PC-9 (cell line): ENCODE data around the gene MAFF. TPM values are rescaled to one million over a fixed set of nuclear protein-coding genes. Genes with fewer than 3 reads are reported as not detected.
"Not testable (repeated sequence)": the region's sequence is repeated elsewhere in the genome, so short reads cannot be mapped to it uniquely, and the experiment has no call there.

Experiments
- BruUV-seq: library from RNA; stranded (reverse); fragments of 400-500 nt; replicated peaks from 2 replicates; lab custom pipeline; 2021; lab: Mats Ljungman, UMichigan
- CTCF ChIA-PET: fragments of 300-600 bp; sonication (Branson Sonifier 250); formaldehyde crosslinking; loops from one replicate; lab custom pipeline; 2022; ENCODE audit warnings: antibody characterized with exemption; lab: Charles Lee
- POLR2A ChIA-PET: fragments of 300-600 bp; sonication (Branson Sonifier 250); formaldehyde crosslinking; loops from one replicate; lab custom pipeline; 2022; ENCODE audit warnings: antibody characterized with exemption; ENCODE audit not compliant: unreplicated experiment; lab: Charles Lee
- DNase-seq, 2 experiments: peaks; one replicate each; pipeline versions ENCODE4 v3.0.0 to v3.0.0-alpha.2; 2015 to 2022; ENCODE audit warnings: mixed read lengths in 1 of 2
- H2AFZ ChIP-seq: fragments of 200-600 bp; sonication (generic); 2 replicates; pipeline ENCODE4 v1.8.1; 2017; ENCODE audit warnings: antibody characterized with exemption
- H3F3A ChIP-seq: fragments of 200-600 bp; sonication (generic); 2 replicates; pipeline ENCODE4 v1.8.1; 2017; ENCODE audit warnings: antibody characterized with exemption, mild to moderate bottlenecking, low read depth; ENCODE audit not compliant: insufficient read depth
- H3K27ac ChIP-seq: fragments of 200-600 bp; sonication (generic); 2 replicates; pipeline ENCODE4 v1.6.1; 2016; ENCODE audit warnings: mixed run types
- H3K27me3 ChIP-seq: fragments of 200-600 bp; sonication (generic); 2 replicates; pipeline ENCODE4 v1.6.1; 2016; ENCODE audit warnings: low read depth, mixed run types; ENCODE audit not compliant: insufficient read depth
- H3K36me3 ChIP-seq: fragments of 200-600 bp; sonication (generic); 2 replicates; pipeline ENCODE4 v1.6.1; 2016; ENCODE audit warnings: low read depth, mixed run types
- H3K4me1 ChIP-seq: fragments of 200-600 bp; sonication (generic); replicated peaks from 2 replicates; pipeline ENCODE4 v1.6.1; 2016; ENCODE audit warnings: mixed run types; ENCODE audit not compliant: insufficient read depth
- H3K4me2 ChIP-seq: fragments of 200-600 bp; sonication (generic); 2 replicates; pipeline ENCODE4 v1.6.1; 2017; ENCODE audit warnings: mixed run types
- H3K4me3 ChIP-seq: fragments of 200-600 bp; sonication (generic); 2 replicates; pipeline ENCODE4 v1.6.1; 2016; ENCODE audit warnings: mixed run types
- H3K79me2 ChIP-seq: fragments of 200-600 bp; sonication (generic); 2 replicates; pipeline ENCODE4 v1.6.1; 2017; ENCODE audit warnings: low read depth, mixed run types
- H3K9me2 ChIP-seq: fragments of 200-600 bp; sonication (generic); 2 replicates; pipeline ENCODE4 v1.8.1; 2017; ENCODE audit warnings: mild to moderate bottlenecking; ENCODE audit not compliant: insufficient read depth
- H3K9me3 ChIP-seq: fragments of 200-600 bp; sonication (generic); 2 replicates; pipeline ENCODE4 v1.8.1; 2016; ENCODE audit warnings: low read depth; ENCODE audit not compliant: insufficient read depth
- H4K20me1 ChIP-seq: fragments of 200-600 bp; sonication (generic); 2 replicates; pipeline ENCODE4 v1.8.1; 2017; ENCODE audit not compliant: insufficient read depth
- CTCF ChIP-seq: fragments of 200-600 bp; sonication (generic); conservative IDR thresholded peaks from 2 replicates; pipeline ENCODE4 v1.6.1; 2017; ENCODE audit warnings: mixed run types, antibody characterized with exemption, mild to moderate bottlenecking, moderate library complexity
- EZH2 ChIP-seq: fragments of 200-600 bp; sonication (generic); IDR thresholded peaks from 2 replicates; pipeline ENCODE4 v1.8.0; 2017; ENCODE audit warnings: antibody characterized with exemption, low read depth
- intact Hi-C: fragments of 100-400 bp; cut with micrococcal nuclease; formaldehyde crosslinking; loops from one replicate; pipeline ENCODE4 v1.10.0; 2022; ENCODE audit not compliant: unreplicated experiment
- total RNA-seq: library from RNA; stranded (reverse); gene quantifications from 2 replicates; pipeline ENCODE4 v1.2.3, GENCODE V29; 2021

The MAFF gene
- total RNA-seq, 1 experiment from 2014 or later: 27.9 TPM

GRCh38 chr22:38177926-38178604 is 23.7 kb upstream of the MAFF start:
- Histone ChIP-seq H3K9me2 (no peaks in the 10 kb centered on the region), H3K79me2 (peaks cover 8% of the 10 kb centered on the region; the same call in 1 of the 2 replicates), H3K4me2 (peak overlapping the region; percentile 69), H3F3A (peaks cover 68% of the 10 kb centered on the region), H3K27me3 (no peaks in the 10 kb centered on the region), H3K36me3 (no peaks in the 10 kb centered on the region), H3K9me3 (no peaks in the 10 kb centered on the region), H3K4me1 (peaks cover 71% of the 10 kb centered on the region), H3K27ac (peak overlapping the region; percentile 90), H2AFZ (0 out of 2 replicates have a peak overlapping the region, but pooled peaks have one; percentile 0), H4K20me1 (no peaks in the 10 kb centered on the region), H3K4me3 (peak overlapping the region; percentile 1; the same call in 1 of the 2 replicates)
- intact Hi-C loops: no loop called here
- POLR2A ChIA-PET: interaction anchor here (0.6 to 0.7 kb wide), 3 partner anchors 51 to 290 kb away, joined by 3 to 6 read pairs (median 5); partner anchors contain the start of gene KDELR3
- CTCF ChIA-PET: no interaction called here
- DNase-seq: peak; percentile 82 to 97
- TF ChIP-seq CTCF (no peak), EZH2 (no peak)
- no TSS peak for BruUV-seq

GRCh38 chr22:38178605-38178937 is 23.2 kb upstream of the MAFF start:
- H2AFZ ChIP-seq, H3K36me3 ChIP-seq, intact Hi-C loops, H3K27me3 ChIP-seq, H3K9me2 ChIP-seq, CTCF ChIA-PET, BruUV-seq, H3K79me2 ChIP-seq, H3K4me3 ChIP-seq, H3K9me3 ChIP-seq, DNase-seq, H4K20me1 ChIP-seq: not testable (repeated sequence)
- Histone ChIP-seq H3K4me2 (peak overlapping the region; percentile 69; the same call in 1 of the 2 replicates), H3K27ac (peak overlapping the region; percentile 90), H3F3A (peaks cover 72% of the 10 kb centered on the region), H3K4me1 (peaks cover 69% of the 10 kb centered on the region)
- POLR2A ChIA-PET: interaction anchor here (0.6 to 0.7 kb wide), 2 partner anchors 119 to 289 kb away, joined by 3 to 6 read pairs; partner anchors contain the start of gene KDELR3

GRCh38 chr22:38180841-38181452 is 20.8 kb upstream of the MAFF start:
- BruUV-seq: TSS peak; percentile 85
- no peaks in the 10 kb centered on the region for H3K9me2 ChIP-seq
- H4K20me1 ChIP-seq: no peaks in the 10 kb centered on the region
- peaks cover 8% of the 10 kb centered on the region; the same call in 1 of the 2 replicates for H3K79me2 ChIP-seq
- H3K4me3 ChIP-seq: peak overlapping the region; percentile 66
- peak overlapping the region; percentile 77 for H2AFZ ChIP-seq
- H3F3A ChIP-seq: peaks cover 78% of the 10 kb centered on the region
- H3K4me1 ChIP-seq: peaks cover 80% of the 10 kb centered on the region
- intact Hi-C loops: loop anchor here (1.0 to 5.0 kb wide), 5 partner anchors 20 to 116 kb away; partner anchors contain the start of genes BAIAP2L2 and MAFF
- no peaks in the 10 kb centered on the region for H3K27me3 ChIP-seq
- peak overlapping the region; percentile 99 for H3K4me2 ChIP-seq
- ChIA-PET CTCF (interaction anchor here (0.8 kb wide), 1 partner anchor 80 kb away, joined by 4 read pairs; no protein-coding TSS in a partner anchor), POLR2A (interaction anchor here (0.6 kb wide), 1 partner anchor 21 kb away, joined by 5 read pairs; the partner anchor contains the start of gene MAFF)
- DNase-seq: peak; percentile 61 to 83
- H3K27ac ChIP-seq: peak overlapping the region; percentile 98
- H3K9me3 ChIP-seq: no peaks in the 10 kb centered on the region
- H3K36me3 ChIP-seq: no peaks in the 10 kb centered on the region
- TF ChIP-seq EZH2 (no peak), CTCF (no peak)
